Brain microvascular endothelial cell (primary cell): ENCODE data around the gene WSCD2.

Experiments used
- DNase-seq: peaks from one replicate; pipeline ENCODE4 v3.0.0-alpha.2; 2020
- H3K27ac ChIP-seq: fragments of 250-450 bp; sonication (Bioruptor Pico); 2 replicates; pipeline ENCODE4 v1.5.1; 2020; ENCODE audit warnings: mild to moderate bottlenecking, moderate library complexity
- H3K27me3 ChIP-seq: fragments of 250-450 bp; sonication (Bioruptor Pico); replicated peaks from 2 replicates; pipeline ENCODE4 v1.5.1; 2020; ENCODE audit warnings: mild to moderate bottlenecking
- H3K36me3 ChIP-seq: fragments of 250-450 bp; sonication (Bioruptor Pico); replicated peaks from 2 replicates; pipeline ENCODE4 v1.5.1; 2020; ENCODE audit warnings: mild to moderate bottlenecking
- H3K4me3 ChIP-seq: 2 replicates; pipeline ENCODE4 v1.5.1; 2011; ENCODE audit warnings: low read depth, mild to moderate bottlenecking, control low read depth, low read length, moderate library complexity
- in situ Hi-C: cut with HindIII; loops from 2 replicates; pipeline ENCODE4 v1.10.0; 2017; ENCODE audit warnings: low sequenced_read_pairs, low pct_ligation_motif_present
- TF ChIP-seq, protein P1 (sequence below): IDR thresholded peaks from 2 replicates; pipeline ENCODE4 v1.5.1; 2011; ENCODE audit warnings: low read depth, mild to moderate bottlenecking, moderate library complexity, low read length, control low read depth, inconsistent platforms; ENCODE audit errors: missing control alignments

Gene WSCD2

GRCh38 chr12:108102363-108102762 is 26.7 kb upstream of the WSCD2 start:
- DNase-seq = no peak
- Histone ChIP-seq H3K27ac (no peak overlapping the region), H3K4me3 (no peak overlapping the region), H3K36me3 (no peaks in the 10 kb centered on the region), H3K27me3 (no peaks in the 10 kb centered on the region)
- TF ChIP-seq, protein P1, sequence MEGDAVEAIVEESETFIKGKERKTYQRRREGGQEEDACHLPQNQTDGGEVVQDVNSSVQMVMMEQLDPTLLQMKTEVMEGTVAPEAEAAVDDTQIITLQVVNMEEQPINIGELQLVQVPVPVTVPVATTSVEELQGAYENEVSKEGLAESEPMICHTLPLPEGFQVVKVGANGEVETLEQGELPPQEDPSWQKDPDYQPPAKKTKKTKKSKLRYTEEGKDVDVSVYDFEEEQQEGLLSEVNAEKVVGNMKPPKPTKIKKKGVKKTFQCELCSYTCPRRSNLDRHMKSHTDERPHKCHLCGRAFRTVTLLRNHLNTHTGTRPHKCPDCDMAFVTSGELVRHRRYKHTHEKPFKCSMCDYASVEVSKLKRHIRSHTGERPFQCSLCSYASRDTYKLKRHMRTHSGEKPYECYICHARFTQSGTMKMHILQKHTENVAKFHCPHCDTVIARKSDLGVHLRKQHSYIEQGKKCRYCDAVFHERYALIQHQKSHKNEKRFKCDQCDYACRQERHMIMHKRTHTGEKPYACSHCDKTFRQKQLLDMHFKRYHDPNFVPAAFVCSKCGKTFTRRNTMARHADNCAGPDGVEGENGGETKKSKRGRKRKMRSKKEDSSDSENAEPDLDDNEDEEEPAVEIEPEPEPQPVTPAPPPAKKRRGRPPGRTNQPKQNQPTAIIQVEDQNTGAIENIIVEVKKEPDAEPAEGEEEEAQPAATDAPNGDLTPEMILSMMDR = no peak
- in situ Hi-C loops = no loop called here

DNA sequence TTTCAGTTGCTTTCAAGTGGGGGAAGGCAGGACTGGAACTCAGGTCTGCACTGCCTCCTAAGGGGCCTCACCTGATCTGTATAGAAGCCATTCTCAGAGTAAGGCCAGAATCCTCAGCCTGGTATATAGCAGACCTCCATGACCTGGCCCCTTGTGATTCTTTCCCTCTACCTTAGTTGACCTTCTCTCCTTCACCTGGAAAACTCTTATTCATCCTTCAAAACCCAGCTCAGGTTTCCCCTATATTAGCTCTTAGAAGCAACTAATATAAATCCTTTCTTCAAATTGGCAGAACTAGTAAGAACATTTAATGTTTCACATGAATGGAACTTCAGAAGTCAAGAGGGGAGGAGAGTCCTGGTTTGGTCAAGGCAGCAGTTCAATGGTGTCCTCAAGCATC is 26.0 kb upstream of the WSCD2 start:
- Histone ChIP-seq H3K27ac (no peak overlapping the region), H3K4me3 (no peak overlapping the region), H3K36me3 (no peaks in the 10 kb centered on the region), H3K27me3 (no peaks in the 10 kb centered on the region)
- TF ChIP-seq, protein P1 = no peak
- DNase-seq = no peak
- in situ Hi-C loops = no loop called here

GRCh38 chr12:108103517-108103916 is 25.6 kb upstream of the WSCD2 start:
- Histone ChIP-seq H3K27ac (no peak overlapping the region), H3K36me3 (no peaks in the 10 kb centered on the region), H3K27me3 (no peaks in the 10 kb centered on the region), H3K4me3 (no peak overlapping the region)
- in situ Hi-C loops = no loop called here
- DNase-seq = no peak
- TF ChIP-seq, protein P1 = no peak

- TF ChIP-seq, protein P1 = no peak
- no peak for DNase-seq
- Histone ChIP-seq H3K36me3 (no peaks in the 10 kb centered on the region), H3K27ac (no peak overlapping the region), H3K27me3 (no peaks in the 10 kb centered on the region), H3K4me3 (no peak overlapping the region)
- in situ Hi-C loops = no loop called here
Observed at GRCh38 chr12:108104657-108105056, 24.4 kb upstream of the WSCD2 start.

DNA sequence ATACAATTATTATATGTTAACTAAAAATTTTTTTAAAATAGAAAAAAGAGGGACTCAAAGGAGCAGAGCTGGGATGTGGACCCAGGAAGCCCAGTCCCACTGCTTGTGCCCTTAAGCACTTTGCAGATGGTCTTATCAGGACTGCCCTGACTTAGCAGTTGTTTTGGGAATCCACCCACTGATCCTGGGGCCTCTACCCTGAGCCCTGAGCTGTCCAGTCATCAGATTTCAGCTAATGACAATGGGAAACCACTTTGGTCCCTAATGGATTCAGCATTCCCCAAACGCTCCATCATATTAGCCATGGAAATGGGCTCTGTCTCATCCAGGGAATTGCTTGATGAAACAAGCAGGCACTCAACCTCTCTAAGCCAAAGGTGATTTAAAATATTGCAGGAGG is 22.5 kb upstream of the WSCD2 start:
- no peak overlapping the region for H3K4me3 ChIP-seq
- H3K27me3 ChIP-seq = no peaks in the 10 kb centered on the region
- no peaks in the 10 kb centered on the region for H3K36me3 ChIP-seq
- in situ Hi-C loops = no loop called here
- DNase-seq = no peak
- TF ChIP-seq, protein P1 = no peak
- no peak overlapping the region for H3K27ac ChIP-seq

- H3K27ac ChIP-seq = no peak overlapping the region
- H3K4me3 ChIP-seq = no peak overlapping the region
- H3K36me3 ChIP-seq = no peaks in the 10 kb centered on the region
- in situ Hi-C loops = no loop called here
- DNase-seq = no peak
- TF ChIP-seq, protein P1 = no peak
- H3K27me3 ChIP-seq = no peaks in the 10 kb centered on the region
Observed at GRCh38 chr12:108107293-108107692, 21.8 kb upstream of the WSCD2 start.
